ENCODE results near the gene MTNR1B.

DNA sequence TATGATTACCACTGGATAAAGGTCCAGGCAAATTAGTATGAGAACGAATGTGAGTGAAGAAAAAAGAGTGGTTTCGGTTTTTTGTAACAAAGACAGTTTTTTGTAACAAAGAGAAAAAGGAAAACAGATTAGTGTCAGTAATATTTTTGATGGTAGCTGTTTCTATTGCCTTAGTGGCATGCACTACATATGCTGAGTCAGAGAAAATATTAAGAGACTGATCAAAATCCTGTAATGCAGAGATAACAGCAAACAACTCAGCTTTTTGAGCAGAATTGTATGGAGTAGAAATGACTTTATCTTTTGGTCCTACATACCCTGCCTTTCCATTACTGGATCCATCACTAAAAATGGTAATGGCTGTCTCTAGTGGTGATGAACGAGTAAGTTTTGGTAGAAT lies 22.7 kb upstream of the MTNR1B start:
- no peak for TF ChIP-seq POLR2A (IDR thresholded peaks at IDR 0.05)
- TF ChIP-seq, protein P1, sequence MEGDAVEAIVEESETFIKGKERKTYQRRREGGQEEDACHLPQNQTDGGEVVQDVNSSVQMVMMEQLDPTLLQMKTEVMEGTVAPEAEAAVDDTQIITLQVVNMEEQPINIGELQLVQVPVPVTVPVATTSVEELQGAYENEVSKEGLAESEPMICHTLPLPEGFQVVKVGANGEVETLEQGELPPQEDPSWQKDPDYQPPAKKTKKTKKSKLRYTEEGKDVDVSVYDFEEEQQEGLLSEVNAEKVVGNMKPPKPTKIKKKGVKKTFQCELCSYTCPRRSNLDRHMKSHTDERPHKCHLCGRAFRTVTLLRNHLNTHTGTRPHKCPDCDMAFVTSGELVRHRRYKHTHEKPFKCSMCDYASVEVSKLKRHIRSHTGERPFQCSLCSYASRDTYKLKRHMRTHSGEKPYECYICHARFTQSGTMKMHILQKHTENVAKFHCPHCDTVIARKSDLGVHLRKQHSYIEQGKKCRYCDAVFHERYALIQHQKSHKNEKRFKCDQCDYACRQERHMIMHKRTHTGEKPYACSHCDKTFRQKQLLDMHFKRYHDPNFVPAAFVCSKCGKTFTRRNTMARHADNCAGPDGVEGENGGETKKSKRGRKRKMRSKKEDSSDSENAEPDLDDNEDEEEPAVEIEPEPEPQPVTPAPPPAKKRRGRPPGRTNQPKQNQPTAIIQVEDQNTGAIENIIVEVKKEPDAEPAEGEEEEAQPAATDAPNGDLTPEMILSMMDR (IDR thresholded peaks at IDR 0.05) = no peak
